ENCODE data around the gene RNF169.
"Not testable (repeated sequence)": the region's sequence is repeated elsewhere in the genome, so short reads cannot be mapped to it uniquely, and the experiment has no call there.

RNF169 gene

GRCh38 chr11:74816664-74817063 lies 68.0 kb downstream of the RNF169 start:
- Histone ChIP-seq H3K27ac (ENCODE audit: insufficient read depth, low read length, poor library complexity, severe bottlenecking) (no peak overlapping the region), H3K36me3 (ENCODE audit: control insufficient read depth, insufficient read depth, low read length) (peaks cover 34% of the 10 kb centered on the region)

GRCh38 chr11:74818283-74818946 lies 69.8 kb downstream of the RNF169 start:
- Histone ChIP-seq H3K27ac (ENCODE audit: insufficient read depth, low read length, poor library complexity, severe bottlenecking) (no peak overlapping the region), H3K27me3 (replicated peaks; ENCODE audit: control insufficient read depth, insufficient read depth, low read length, poor library complexity, severe bottlenecking) (no peaks in the 10 kb centered on the region), H3K4me1 (ENCODE audit: control insufficient read depth, insufficient read depth, low read length, poor library complexity, severe bottlenecking) (no peaks in the 10 kb centered on the region), H3K9me3 (ENCODE audit: control insufficient read depth, low read length) (no peaks in the 10 kb centered on the region), H3K4me3 (ENCODE audit: insufficient read depth, low read depth, low read length, poor library complexity, severe bottlenecking) (no peak overlapping the region), H3K36me3 (ENCODE audit: control insufficient read depth, insufficient read depth, low read length) (peaks cover 38% of the 10 kb centered on the region)
- no peak for DNase-seq

More at GRCh38 chr11:74816664-74817063, 68.0 kb downstream of the RNF169 start:
- H3K9me3 ChIP-seq (ENCODE audit: control insufficient read depth, low read length) = no peaks in the 10 kb centered on the region
- H3K27me3 ChIP-seq (replicated peaks; ENCODE audit: control insufficient read depth, insufficient read depth, low read length, poor library complexity, severe bottlenecking) = no peaks in the 10 kb centered on the region
- DNase-seq = no peak
- no peaks in the 10 kb centered on the region for H3K4me1 ChIP-seq (ENCODE audit: control insufficient read depth, insufficient read depth, low read length, poor library complexity, severe bottlenecking)
- H3K4me3 ChIP-seq (ENCODE audit: insufficient read depth, low read depth, low read length, poor library complexity, severe bottlenecking) = no peak overlapping the region

GRCh38 chr11:74819400-74819799 lies 70.8 kb downstream of the RNF169 start:
- Histone ChIP-seq H3K27ac (ENCODE audit: insufficient read depth, low read length, poor library complexity, severe bottlenecking) (no peak overlapping the region), H3K27me3 (replicated peaks; ENCODE audit: control insufficient read depth, insufficient read depth, low read length, poor library complexity, severe bottlenecking) (no peaks in the 10 kb centered on the region), H3K9me3 (ENCODE audit: control insufficient read depth, low read length) (no peaks in the 10 kb centered on the region), H3K4me1 (ENCODE audit: control insufficient read depth, insufficient read depth, low read length, poor library complexity, severe bottlenecking) (no peaks in the 10 kb centered on the region), H3K36me3 (ENCODE audit: control insufficient read depth, insufficient read depth, low read length) (peaks cover 43% of the 10 kb centered on the region), H3K4me3 (ENCODE audit: insufficient read depth, low read depth, low read length, poor library complexity, severe bottlenecking) (no peak overlapping the region)
- no peak for DNase-seq

- H3K27ac ChIP-seq (ENCODE audit: insufficient read depth, low read length, poor library complexity, severe bottlenecking) = no peak overlapping the region
- no peak overlapping the region for H3K4me3 ChIP-seq (ENCODE audit: insufficient read depth, low read depth, low read length, poor library complexity, severe bottlenecking)
- H3K36me3 ChIP-seq (ENCODE audit: control insufficient read depth, insufficient read depth, low read length) = peaks cover 39% of the 10 kb centered on the region
- no peaks in the 10 kb centered on the region for H3K4me1 ChIP-seq (ENCODE audit: control insufficient read depth, insufficient read depth, low read length, poor library complexity, severe bottlenecking)
- DNase-seq = no peak
- H3K9me3 ChIP-seq (ENCODE audit: control insufficient read depth, low read length) = no peaks in the 10 kb centered on the region
- H3K27me3 ChIP-seq (replicated peaks; ENCODE audit: control insufficient read depth, insufficient read depth, low read length, poor library complexity, severe bottlenecking) = no peaks in the 10 kb centered on the region
Observed at GRCh38 chr11:74820763-74821162, 72.1 kb downstream of the RNF169 start.

- H3K9me3 ChIP-seq (ENCODE audit: control insufficient read depth, low read length) = no peaks in the 10 kb centered on the region
- H3K27ac ChIP-seq (ENCODE audit: insufficient read depth, low read length, poor library complexity, severe bottlenecking) = no peak overlapping the region
- no peaks in the 10 kb centered on the region for H3K4me1 ChIP-seq (ENCODE audit: control insufficient read depth, insufficient read depth, low read length, poor library complexity, severe bottlenecking)
- H3K27me3 ChIP-seq (replicated peaks; ENCODE audit: control insufficient read depth, insufficient read depth, low read length, poor library complexity, severe bottlenecking) = no peaks in the 10 kb centered on the region
- no peak overlapping the region for H3K4me3 ChIP-seq (ENCODE audit: insufficient read depth, low read depth, low read length, poor library complexity, severe bottlenecking)
- no peak for DNase-seq
- H3K36me3 ChIP-seq (ENCODE audit: control insufficient read depth, insufficient read depth, low read length) = peaks cover 43% of the 10 kb centered on the region
Observed at GRCh38 chr11:74822170-74822569, 73.5 kb downstream of the RNF169 start.

GRCh38 chr11:74824285-74824982 lies 75.8 kb downstream of the RNF169 start:
- Histone ChIP-seq H3K27ac (ENCODE audit: insufficient read depth, low read length, poor library complexity, severe bottlenecking) (no peak overlapping the region), H3K27me3 (replicated peaks; ENCODE audit: control insufficient read depth, insufficient read depth, low read length, poor library complexity, severe bottlenecking) (no peaks in the 10 kb centered on the region), H3K9me3 (ENCODE audit: control insufficient read depth, low read length) (no peaks in the 10 kb centered on the region), H3K4me3 (ENCODE audit: insufficient read depth, low read depth, low read length, poor library complexity, severe bottlenecking) (no peak overlapping the region), H3K36me3 (ENCODE audit: control insufficient read depth, insufficient read depth, low read length) (peaks cover 34% of the 10 kb centered on the region), H3K4me1 (ENCODE audit: control insufficient read depth, insufficient read depth, low read length, poor library complexity, severe bottlenecking) (no peaks in the 10 kb centered on the region)
- no peak for DNase-seq

GRCh38 chr11:74825596-74825995 lies 76.9 kb downstream of the RNF169 start:
- not testable (repeated sequence) for H3K4me1 ChIP-seq (ENCODE audit: control insufficient read depth, insufficient read depth, low read length, poor library complexity, severe bottlenecking); H3K27me3 ChIP-seq (replicated peaks; ENCODE audit: control insufficient read depth, insufficient read depth, low read length, poor library complexity, severe bottlenecking); H3K4me3 ChIP-seq (ENCODE audit: insufficient read depth, low read depth, low read length, poor library complexity, severe bottlenecking); H3K9me3 ChIP-seq (ENCODE audit: control insufficient read depth, low read length); H3K27ac ChIP-seq (ENCODE audit: insufficient read depth, low read length, poor library complexity, severe bottlenecking); DNase-seq
- peaks cover 28% of the 10 kb centered on the region for H3K36me3 ChIP-seq (ENCODE audit: control insufficient read depth, insufficient read depth, low read length)

- H3K9me3 ChIP-seq (ENCODE audit: control insufficient read depth, low read length) = no peaks in the 10 kb centered on the region
- no peak for DNase-seq
- H3K4me3 ChIP-seq (ENCODE audit: insufficient read depth, low read depth, low read length, poor library complexity, severe bottlenecking) = no peak overlapping the region
- no peak overlapping the region for H3K27ac ChIP-seq (ENCODE audit: insufficient read depth, low read length, poor library complexity, severe bottlenecking)
- no peaks in the 10 kb centered on the region for H3K4me1 ChIP-seq (ENCODE audit: control insufficient read depth, insufficient read depth, low read length, poor library complexity, severe bottlenecking)
- peaks cover 25% of the 10 kb centered on the region for H3K36me3 ChIP-seq (ENCODE audit: control insufficient read depth, insufficient read depth, low read length)
- no peaks in the 10 kb centered on the region for H3K27me3 ChIP-seq (replicated peaks; ENCODE audit: control insufficient read depth, insufficient read depth, low read length, poor library complexity, severe bottlenecking)
Observed at GRCh38 chr11:74826901-74827300, 78.3 kb downstream of the RNF169 start.

- no peak for DNase-seq
- Histone ChIP-seq H3K36me3 (ENCODE audit: control insufficient read depth, insufficient read depth, low read length) (peaks cover 30% of the 10 kb centered on the region), H3K9me3 (ENCODE audit: control insufficient read depth, low read length) (no peaks in the 10 kb centered on the region), H3K27ac (ENCODE audit: insufficient read depth, low read length, poor library complexity, severe bottlenecking) (no peak overlapping the region), H3K4me3 (ENCODE audit: insufficient read depth, low read depth, low read length, poor library complexity, severe bottlenecking) (no peak overlapping the region), H3K4me1 (ENCODE audit: control insufficient read depth, insufficient read depth, low read length, poor library complexity, severe bottlenecking) (no peaks in the 10 kb centered on the region), H3K27me3 (replicated peaks; ENCODE audit: control insufficient read depth, insufficient read depth, low read length, poor library complexity, severe bottlenecking) (no peaks in the 10 kb centered on the region)
Observed at GRCh38 chr11:74837191-74837590, 88.5 kb downstream of the RNF169 start.

GRCh38 chr11:74838188-74838587 lies 89.5 kb downstream of the RNF169 start:
- Histone ChIP-seq H3K36me3 (ENCODE audit: control insufficient read depth, insufficient read depth, low read length) (peaks cover 40% of the 10 kb centered on the region), H3K9me3 (ENCODE audit: control insufficient read depth, low read length) (no peaks in the 10 kb centered on the region), H3K27me3 (replicated peaks; ENCODE audit: control insufficient read depth, insufficient read depth, low read length, poor library complexity, severe bottlenecking) (no peaks in the 10 kb centered on the region), H3K27ac (ENCODE audit: insufficient read depth, low read length, poor library complexity, severe bottlenecking) (no peak overlapping the region), H3K4me1 (ENCODE audit: control insufficient read depth, insufficient read depth, low read length, poor library complexity, severe bottlenecking) (no peaks in the 10 kb centered on the region), H3K4me3 (ENCODE audit: insufficient read depth, low read depth, low read length, poor library complexity, severe bottlenecking) (no peak overlapping the region)
- DNase-seq = no peak

Data from effector memory CD4-positive, alpha-beta T cell (primary cell).